ENCODE measurements around the gene CACNA2D1.

The CACNA2D1 gene

DNA sequence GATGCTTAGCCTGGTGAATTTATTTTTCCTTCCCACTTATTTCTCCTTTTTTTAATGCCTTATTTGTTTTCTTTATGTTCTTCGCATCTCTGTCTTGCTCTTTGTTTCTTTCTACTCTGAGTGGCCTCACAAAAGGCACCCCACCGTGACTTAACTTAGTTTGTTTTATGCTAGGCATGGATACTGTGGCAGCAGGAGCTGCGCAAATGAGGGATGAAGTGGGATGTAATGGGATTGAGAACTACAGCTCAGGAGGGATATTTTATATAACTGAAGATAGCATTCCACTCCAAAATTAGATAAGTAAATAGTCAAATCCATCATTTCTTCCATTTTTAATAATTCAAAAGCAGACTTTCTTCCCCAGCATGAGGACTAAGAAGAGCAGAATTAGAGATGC, 1.7 kb upstream of the CACNA2D1 start:
- no peak for DNase-seq (ENCODE audit: low read depth)
- TF ChIP-seq, protein P1, sequence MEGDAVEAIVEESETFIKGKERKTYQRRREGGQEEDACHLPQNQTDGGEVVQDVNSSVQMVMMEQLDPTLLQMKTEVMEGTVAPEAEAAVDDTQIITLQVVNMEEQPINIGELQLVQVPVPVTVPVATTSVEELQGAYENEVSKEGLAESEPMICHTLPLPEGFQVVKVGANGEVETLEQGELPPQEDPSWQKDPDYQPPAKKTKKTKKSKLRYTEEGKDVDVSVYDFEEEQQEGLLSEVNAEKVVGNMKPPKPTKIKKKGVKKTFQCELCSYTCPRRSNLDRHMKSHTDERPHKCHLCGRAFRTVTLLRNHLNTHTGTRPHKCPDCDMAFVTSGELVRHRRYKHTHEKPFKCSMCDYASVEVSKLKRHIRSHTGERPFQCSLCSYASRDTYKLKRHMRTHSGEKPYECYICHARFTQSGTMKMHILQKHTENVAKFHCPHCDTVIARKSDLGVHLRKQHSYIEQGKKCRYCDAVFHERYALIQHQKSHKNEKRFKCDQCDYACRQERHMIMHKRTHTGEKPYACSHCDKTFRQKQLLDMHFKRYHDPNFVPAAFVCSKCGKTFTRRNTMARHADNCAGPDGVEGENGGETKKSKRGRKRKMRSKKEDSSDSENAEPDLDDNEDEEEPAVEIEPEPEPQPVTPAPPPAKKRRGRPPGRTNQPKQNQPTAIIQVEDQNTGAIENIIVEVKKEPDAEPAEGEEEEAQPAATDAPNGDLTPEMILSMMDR (conservative IDR thresholded peaks at IDR 0.05; ENCODE audit: low read depth, low read length) = no peak
- no peak overlapping the region for H3K4me3 ChIP-seq (ENCODE audit: low read length)

DNA sequence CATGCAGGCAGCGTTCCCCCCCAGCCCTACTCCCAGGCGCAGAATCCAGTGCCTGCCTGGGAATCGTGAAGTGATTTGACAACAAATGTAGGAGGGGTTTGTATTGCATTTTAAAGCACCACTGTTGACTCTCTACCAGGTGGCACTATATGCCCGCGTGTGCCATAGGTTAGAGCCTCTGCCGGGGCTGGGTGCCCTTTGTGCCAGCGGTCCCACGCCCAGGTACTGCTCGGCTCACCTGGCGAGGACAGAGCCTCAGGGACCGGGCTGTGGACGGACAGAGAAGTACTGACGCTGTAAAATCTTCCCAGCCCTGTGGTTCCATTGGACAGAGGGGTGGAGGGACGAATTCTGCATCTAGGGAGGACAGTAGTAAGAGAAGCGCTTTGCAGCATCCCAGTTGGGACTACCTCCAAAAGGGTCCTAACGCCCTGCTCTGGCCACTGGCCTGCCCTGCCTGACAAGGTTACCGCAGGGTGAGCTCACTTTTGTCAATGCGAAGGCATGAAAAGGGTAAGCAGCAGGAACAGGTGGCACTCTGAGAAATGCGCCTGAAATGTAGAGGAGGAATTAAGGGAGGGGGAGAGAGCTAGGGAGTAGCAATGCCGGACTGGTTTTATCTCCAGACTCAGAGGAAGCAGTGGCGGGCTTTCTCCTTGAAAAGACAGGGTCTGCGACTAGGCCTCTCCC, 788 bp upstream of the CACNA2D1 start:
- DNase-seq (ENCODE audit: low read depth) = no peak
- peak overlapping the region; percentile 77 for H3K4me3 ChIP-seq (ENCODE audit: low read length)
- TF ChIP-seq, protein P1 (conservative IDR thresholded peaks at IDR 0.05; ENCODE audit: low read depth, low read length) = peak; percentile 17

DNA sequence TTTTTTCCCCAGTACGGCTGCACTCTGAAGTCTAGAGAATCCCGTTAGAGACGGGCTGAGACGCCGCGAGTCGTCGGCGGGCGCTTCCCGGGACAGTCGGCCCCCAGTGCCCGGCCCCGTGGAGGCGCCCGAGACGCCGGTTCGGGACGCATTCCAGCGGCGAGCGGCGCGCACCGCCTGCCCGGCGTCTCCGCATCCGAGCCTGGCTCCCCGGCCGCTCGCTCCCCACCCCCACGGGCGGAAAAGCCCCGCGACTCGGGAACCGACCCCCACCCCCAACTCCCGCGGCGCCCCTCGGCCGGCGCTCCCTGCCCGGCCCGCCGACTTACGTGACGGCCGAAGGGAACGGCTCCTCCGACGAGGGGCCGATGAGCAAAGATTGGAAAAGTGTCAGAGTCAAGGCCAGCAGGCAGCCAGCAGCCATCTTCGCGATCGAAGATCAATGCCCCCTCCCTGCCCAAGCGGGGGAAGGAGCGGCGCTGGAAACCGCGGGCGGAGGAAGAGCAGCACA, 486 bp downstream of the CACNA2D1 start:
- peak overlapping the region; percentile 77 for H3K4me3 ChIP-seq (ENCODE audit: low read length)
- TF ChIP-seq, protein P1 (conservative IDR thresholded peaks at IDR 0.05; ENCODE audit: low read depth, low read length) = no peak
- DNase-seq (ENCODE audit: low read depth) = no peak

DNA sequence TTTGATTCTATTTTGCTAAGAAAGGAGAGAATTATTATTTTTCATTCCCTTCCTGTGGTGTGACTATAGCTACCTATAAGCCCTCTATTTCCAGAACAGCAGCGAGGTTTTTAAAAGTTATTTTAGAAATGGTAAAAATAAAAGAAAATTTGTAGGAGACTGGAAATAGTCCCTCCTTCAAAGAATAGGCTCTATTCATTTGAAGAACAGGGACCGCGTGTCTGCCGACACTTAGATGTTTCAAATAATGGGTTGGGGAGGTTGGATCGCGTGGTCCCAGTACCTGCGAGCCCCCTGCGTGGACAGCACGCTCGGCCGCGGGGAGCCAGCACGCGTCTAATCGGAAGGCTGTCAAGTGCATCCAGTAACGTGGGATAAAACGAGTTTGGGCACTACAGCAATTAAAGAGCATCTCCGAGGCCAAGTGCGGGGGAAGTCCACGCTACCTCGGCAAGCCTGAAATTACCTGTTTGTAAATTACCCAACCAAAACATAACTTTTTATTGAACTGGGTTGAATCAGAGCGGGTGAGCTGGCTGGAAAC, 1.0 kb downstream of the CACNA2D1 start:
- peak overlapping the region; percentile 77 for H3K4me3 ChIP-seq (ENCODE audit: low read length)
- DNase-seq (ENCODE audit: low read depth) = no peak

DNA sequence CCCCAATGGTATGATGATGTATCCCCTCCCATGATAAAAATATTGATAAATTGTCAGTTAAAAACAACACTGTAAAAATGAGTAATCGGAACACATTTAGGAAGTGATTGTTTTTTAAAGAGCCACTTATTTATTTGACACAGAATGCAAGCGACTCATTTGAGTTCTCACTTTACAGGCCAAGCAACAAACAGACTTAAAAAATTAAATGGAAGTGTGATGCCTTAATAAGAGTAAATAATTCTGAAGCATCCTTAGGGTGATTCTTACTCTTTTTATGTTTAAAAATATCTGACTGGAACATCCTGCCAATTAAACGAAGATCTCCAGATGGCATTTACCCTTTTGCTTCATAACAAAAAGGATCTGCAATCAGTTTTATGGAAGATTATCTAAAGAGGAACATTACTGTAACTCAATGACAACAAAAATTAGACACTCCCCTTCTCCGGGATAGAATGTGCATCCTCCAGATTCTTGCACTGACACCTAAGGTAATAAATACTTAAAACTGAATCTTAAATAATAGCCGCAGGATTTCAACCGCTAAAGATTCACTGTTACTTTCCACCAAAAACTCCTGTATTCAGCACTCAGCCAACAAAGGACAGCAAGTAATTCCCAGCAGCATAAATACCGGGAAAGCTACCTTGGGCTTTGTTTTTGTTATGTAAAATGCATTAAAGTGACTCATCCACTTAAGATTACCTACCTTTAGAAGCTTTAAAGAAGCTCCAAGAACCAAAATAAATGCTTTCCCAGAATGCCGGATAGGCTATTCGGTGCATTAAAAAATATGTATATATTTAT, 1.7 kb downstream of the CACNA2D1 start:
- DNase-seq (ENCODE audit: low read depth) = no peak
- peak overlapping the region; percentile 77 for H3K4me3 ChIP-seq (ENCODE audit: low read length)
- TF ChIP-seq, protein P1 (conservative IDR thresholded peaks at IDR 0.05; ENCODE audit: low read depth, low read length) = no peak

More for the DNA sequence above, 1.0 kb downstream of the CACNA2D1 start:
- TF ChIP-seq, protein P1 (conservative IDR thresholded peaks at IDR 0.05; ENCODE audit: low read depth, low read length) = no peak

DNA sequence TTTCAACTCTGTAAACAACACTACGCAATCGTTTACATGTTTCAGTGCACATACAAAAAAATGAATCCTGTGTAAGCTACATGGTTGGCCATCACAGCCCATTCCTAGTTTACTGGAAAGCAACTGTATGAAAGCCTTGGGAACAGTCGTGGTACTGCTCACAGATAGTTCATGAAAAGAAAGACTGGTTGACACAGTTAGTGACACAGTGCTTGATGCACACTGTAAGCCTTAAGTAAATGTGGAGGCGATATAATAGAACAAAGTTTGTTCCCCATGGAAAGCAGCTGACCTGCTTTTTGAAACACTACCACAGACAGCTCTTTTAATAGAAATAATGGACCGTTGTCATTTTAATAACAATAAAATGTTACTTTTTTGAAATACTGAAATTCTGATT, 5.1 kb downstream of the CACNA2D1 start:
- TF ChIP-seq, protein P1 (conservative IDR thresholded peaks at IDR 0.05; ENCODE audit: low read depth, low read length) = no peak
- no peak for DNase-seq (ENCODE audit: low read depth)
- H3K4me3 ChIP-seq (ENCODE audit: low read length) = no peak overlapping the region
